Chondrocyte (in vitro differentiated cells): ENCODE data around the gene IFI30. TPM values are rescaled to one million over a fixed set of nuclear protein-coding genes. Genes with fewer than 3 reads are reported as not detected.
A peak's percentile ranks its signal among the peaks of the same experiment; 100 is the strongest.

Experiments
- DNase-seq: peaks from one replicate; pipeline ENCODE4 v3.0.0; 2021; ENCODE audit warnings: mixed read lengths, low spot score
- H3K27ac Mint-ChIP-seq: one replicate; pipeline ENCODE4 v1.8.0; 2021; ENCODE audit warnings: mild to moderate bottlenecking, moderate library complexity, mixed read lengths; ENCODE audit not compliant: unreplicated experiment
- H3K27me3 Mint-ChIP-seq: 2 replicates; pipeline ENCODE4 v1.8.0; 2021; ENCODE audit warnings: low read depth, mixed read lengths
- H3K36me3 Mint-ChIP-seq: 2 replicates; pipeline ENCODE4 v1.8.0; 2021; ENCODE audit warnings: low read depth, mixed read lengths
- H3K4me1 Mint-ChIP-seq: 2 replicates; pipeline ENCODE4 v1.8.0; 2021; ENCODE audit warnings: low read depth, mild to moderate bottlenecking, mixed read lengths
- H3K4me3 Mint-ChIP-seq: one replicate; pipeline ENCODE4 v1.8.0; 2021; ENCODE audit warnings: mild to moderate bottlenecking, moderate library complexity, mixed read lengths; ENCODE audit not compliant: unreplicated experiment
- H3K9me3 Mint-ChIP-seq: 2 replicates; pipeline ENCODE4 v1.8.0; 2021; ENCODE audit warnings: low read depth, mixed read lengths
- CTCF ChIP-seq: fragments of 200-600 bp; sonication (generic); IDR thresholded peaks from 2 replicates; pipeline ENCODE4 v1.5.0; 2021; ENCODE audit warnings: antibody characterized with exemption, mild to moderate bottlenecking, moderate library complexity
- total RNA-seq: library from RNA; stranded (reverse); gene quantifications from 3 replicates; pipeline ENCODE4 v1.2.1, GENCODE V29; 2021

The IFI30 gene
- total RNA-seq, 1 donor from 2014 or later: 2.1 TPM

- peaks cover 3% of the 10 kb centered on the region for H3K36me3 Mint-ChIP-seq
- H3K27ac Mint-ChIP-seq: peak overlapping the region; percentile 66
- no peaks in the 10 kb centered on the region for H3K9me3 Mint-ChIP-seq
- peaks cover 28% of the 10 kb centered on the region for H3K4me1 Mint-ChIP-seq
- no peak for DNase-seq
- peak overlapping the region; percentile 90 for H3K4me3 Mint-ChIP-seq
- no peak for TF ChIP-seq CTCF
- H3K27me3 Mint-ChIP-seq: peaks cover under 1% of the 10 kb centered on the region
Observed at GRCh38 chr19:18203408-18203862, 29.8 kb downstream of the IFI30 start.

GRCh38 chr19:18203863-18204393 is 30.3 kb downstream of the IFI30 start, which contains the start of gene RAB3A:
Gene RAB3A (minus strand): TSS chr19:18204042. CDS start chr19:18202740, 1,302 bp downstream.
- Mint-ChIP-seq H3K27ac (peak within 1 kb of the TSS; percentile 98), H3K27me3 (peaks cover 1% of the 10 kb centered on the region), H3K9me3 (no peaks in the 10 kb centered on the region), H3K36me3 (no peaks in the 10 kb centered on the region), H3K4me3 (peak within 1 kb of the TSS; percentile 90), H3K4me1 (peaks cover 28% of the 10 kb centered on the region)
- no peak for TF ChIP-seq CTCF
- peak; percentile 100 for DNase-seq

DNA sequence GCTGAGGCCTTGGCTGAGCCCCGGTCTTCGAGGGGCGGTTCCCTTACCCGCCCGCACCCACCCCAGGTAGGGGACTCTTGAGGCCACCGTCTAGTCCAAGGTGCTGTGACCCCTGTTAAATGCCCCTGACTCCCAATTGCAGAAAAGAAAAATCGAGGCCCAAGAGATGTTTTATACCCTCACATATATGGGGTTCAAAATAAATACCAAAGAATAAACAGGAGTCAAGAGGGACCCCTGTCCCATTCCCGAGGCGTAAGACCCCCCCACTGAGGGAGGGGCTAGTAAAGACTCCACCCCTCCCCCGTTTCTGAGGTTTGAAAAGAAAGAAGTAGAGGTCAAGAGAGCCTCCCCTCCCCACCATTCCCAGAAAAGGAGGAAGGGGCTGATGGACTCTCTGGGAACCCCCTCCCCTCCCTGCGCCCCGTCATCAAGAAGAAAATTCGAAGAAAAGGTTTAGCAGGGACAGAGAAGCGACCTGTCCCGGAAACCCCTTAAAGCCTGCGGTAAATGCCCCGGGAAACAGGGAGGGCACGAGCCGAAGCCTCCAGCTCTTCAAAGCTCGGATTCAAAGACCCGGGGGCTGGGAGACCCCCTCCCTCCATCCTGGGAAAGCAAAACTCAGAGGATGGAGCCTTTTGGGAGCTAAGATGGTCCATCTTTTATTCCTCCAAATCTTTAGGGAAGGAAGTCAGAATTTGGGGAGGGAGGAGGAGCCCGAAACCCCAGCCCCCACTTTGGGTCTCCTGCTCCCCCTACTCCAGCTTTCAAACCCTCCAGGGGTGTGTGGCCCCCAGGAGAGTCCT is 31.0 kb downstream of the IFI30 start:
- H3K27ac Mint-ChIP-seq: peak overlapping the region; percentile 98
- H3K27me3 Mint-ChIP-seq: peaks cover 1% of the 10 kb centered on the region
- H3K4me1 Mint-ChIP-seq: peaks cover 28% of the 10 kb centered on the region
- DNase-seq: no peak
- H3K36me3 Mint-ChIP-seq: no peaks in the 10 kb centered on the region
- peak overlapping the region; percentile 86 for H3K4me3 Mint-ChIP-seq
- no peak for TF ChIP-seq CTCF
- H3K9me3 Mint-ChIP-seq: no peaks in the 10 kb centered on the region

DNA sequence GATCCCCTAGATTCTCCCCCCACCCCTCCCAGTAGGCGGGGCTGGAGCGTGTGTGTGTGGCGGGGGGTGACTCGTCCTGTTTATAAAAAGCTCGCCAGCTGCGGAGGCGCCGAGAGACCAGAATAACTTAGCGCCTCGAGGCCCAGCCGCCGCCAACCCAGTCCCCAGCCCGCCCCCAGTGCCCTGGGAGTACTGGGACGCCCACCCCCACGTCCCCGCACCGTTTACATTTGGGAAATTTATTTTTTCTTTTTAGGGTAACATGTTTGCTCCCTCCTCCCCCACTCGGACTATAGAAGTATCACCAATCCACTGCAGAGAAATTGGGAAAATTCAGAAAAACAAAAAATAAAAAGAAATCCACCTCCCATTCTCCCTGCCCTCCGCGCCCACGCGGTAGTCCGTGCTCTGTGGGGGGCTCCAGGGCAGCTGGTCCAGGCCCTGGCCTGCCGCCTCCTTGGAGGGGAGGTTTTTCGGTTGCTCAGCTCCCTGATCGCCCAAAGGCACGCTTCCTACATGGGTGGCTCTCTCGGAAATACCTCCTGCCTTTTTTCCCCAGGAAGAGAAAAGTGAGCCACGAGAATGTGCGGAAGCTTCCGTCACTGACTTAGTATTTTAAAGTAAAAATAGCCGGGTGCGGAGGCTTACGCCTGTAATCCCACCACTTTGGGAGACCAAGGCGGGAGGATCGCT is 31.7 kb downstream of the IFI30 start:
- no peaks in the 10 kb centered on the region for H3K36me3 Mint-ChIP-seq
- peaks cover 28% of the 10 kb centered on the region for H3K4me1 Mint-ChIP-seq
- TF ChIP-seq CTCF: no peak
- H3K27ac Mint-ChIP-seq: peak overlapping the region; percentile 98
- no peaks in the 10 kb centered on the region for H3K9me3 Mint-ChIP-seq
- H3K4me3 Mint-ChIP-seq: peak overlapping the region; percentile 86
- no peak for DNase-seq
- H3K27me3 Mint-ChIP-seq: peaks cover 3% of the 10 kb centered on the region

GRCh38 chr19:18206018-18206417 is 32.4 kb downstream of the IFI30 start:
- Mint-ChIP-seq H3K4me3 (no peak overlapping the region), H3K4me1 (peaks cover 28% of the 10 kb centered on the region), H3K27me3 (peaks cover 3% of the 10 kb centered on the region), H3K27ac (peak overlapping the region; percentile 98), H3K36me3 (no peaks in the 10 kb centered on the region), H3K9me3 (no peaks in the 10 kb centered on the region)
- no peak for DNase-seq
- TF ChIP-seq CTCF: no peak
